HG03575 (cell line): Measurements from ENCODE around the gene MYO18B.
"Not testable (repeated sequence)": the region's sequence is repeated elsewhere in the genome, so short reads cannot be mapped to it uniquely, and the experiment has no call there.

Experiments
- ATAC-seq: cut with Tn5 transposase; IDR thresholded peaks from one replicate; pipeline ENCODE4 v1.9.1; 2021; ENCODE audit not compliant: unreplicated experiment, insufficient number of reproducible peaks, low FRiP score; ENCODE audit errors: extremely low read depth

MYO18B gene

DNA sequence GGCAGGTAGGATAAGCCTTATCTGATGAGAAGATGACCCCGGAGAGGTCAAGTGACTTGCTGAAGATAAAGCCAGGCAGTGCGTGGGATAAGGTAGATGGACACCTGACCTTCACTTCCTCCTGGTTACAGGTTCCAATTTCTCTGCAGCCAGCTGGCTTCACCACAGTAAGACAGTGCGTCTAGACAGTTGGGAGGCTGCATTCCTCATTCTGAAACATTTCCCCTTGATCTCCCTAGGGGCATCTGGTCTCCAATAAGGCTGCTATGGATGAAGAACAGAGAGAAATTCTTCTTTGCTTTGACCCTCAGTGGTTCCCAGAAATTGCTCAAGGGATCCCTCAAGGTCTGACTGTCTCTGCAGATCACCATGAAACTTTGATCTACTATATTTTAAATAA lies 211.3 kb downstream of the MYO18B start:
- ATAC-seq = no peak

GRCh38 chr22:25953919-25954318 lies 211.9 kb downstream of the MYO18B start:
- ATAC-seq = no peak

- ATAC-seq = no peak
Measured at GRCh38 chr22:25955323-25955722, 213.3 kb downstream of the MYO18B start.

DNA sequence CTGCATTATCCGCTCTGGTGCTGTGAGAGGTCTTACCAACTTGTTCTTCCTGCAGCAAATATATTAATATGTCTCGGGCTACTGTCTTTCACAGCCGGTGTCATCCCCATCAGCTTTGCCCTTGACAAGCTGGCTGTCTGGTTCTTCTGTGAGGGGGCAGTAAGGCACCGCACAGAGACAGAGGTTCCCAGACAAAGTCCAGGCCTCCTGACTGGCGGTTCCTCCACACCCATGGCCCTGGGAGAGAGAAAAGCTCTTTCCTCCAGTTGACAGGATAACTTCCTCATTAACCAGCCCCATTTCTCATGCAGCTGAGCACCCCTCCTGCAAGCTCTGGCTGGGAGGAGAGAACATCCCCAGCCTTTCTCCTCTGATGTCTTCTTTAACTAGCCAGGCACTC lies 214.8 kb downstream of the MYO18B start:
- ATAC-seq = no peak

DNA sequence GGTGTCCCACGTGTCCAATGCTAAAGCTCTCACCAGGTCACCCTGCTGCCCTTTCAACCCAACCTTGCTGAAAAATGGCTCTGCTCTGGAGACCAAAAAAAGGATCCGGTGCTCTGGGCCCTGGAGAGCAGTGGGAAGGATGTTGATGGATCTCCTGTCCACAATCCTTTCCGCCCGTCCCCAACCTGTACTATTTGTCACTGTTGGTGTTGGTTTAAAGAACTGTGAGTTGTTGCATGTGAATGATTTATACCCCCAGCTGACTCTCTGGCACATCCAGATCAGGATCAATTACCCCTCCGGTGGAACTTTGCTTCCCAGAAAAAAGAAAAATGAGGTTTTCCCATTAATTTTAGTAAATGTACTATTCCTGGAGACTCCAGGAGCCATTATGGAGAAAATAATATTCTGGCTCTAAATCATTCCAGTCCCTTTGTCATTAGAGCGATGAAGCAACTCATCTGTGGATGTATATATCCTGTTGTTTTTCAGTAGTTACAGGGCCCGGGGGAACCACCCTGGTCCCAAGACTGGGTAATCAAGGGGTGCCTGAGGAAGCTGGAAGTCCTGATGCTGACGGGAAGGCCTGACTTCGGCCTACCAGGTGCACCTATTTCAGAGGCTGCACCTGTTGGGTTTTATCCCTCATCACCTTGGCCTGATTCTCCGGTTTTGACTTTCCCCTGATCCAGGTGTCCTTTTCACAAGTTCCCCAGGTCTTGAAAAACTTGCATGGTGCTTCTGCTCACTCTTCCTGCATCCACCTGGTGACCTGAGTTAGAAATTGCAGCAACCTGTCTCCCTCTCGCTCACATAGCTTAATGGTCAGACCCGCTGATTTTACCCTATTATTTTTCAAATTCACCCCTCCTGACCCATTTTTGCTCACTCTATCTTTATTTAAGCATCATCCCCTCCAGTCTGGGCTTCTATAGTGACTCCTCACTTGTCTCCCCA lies 218.1 kb downstream of the MYO18B start:
- ATAC-seq = no peak

DNA sequence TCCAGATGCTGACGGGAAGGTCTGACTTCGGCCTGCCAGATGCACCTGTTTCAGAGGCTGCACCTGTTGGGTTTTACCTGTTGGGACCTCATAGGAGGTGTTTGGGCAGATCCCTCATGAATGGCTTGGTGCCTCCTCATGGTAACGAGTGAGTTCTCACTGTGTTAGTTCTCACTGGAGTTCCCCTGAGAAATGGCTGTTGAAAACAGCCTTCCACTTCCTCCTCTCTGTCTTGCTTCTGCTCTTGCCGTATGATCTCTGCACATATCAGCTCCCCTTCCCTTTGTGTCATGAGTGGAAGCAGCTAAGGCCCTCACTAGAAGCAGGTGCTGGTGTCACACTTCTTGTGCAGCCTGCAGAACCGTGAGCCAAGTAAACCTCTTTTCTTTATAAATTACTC lies 219.7 kb downstream of the MYO18B start:
- no peak for ATAC-seq

DNA sequence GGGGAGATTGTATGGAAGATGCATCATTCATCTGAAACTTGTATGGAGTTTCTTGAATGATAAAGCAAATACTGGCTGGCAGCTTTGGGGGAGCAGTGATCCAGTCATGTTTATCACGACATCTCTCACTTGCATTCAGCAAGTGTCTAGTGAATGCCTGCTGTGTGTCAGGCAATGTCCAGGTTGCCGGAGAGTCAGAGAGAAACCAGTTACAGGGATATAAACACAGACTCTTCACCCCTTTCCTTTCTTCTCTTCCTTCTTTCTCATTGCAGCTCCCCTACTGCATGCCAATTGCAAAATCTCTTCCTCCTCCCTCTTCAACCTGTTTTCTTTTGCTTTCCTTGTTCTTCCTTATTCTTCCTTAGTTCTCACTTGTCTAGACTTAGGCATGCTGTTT lies 220.7 kb downstream of the MYO18B start:
- ATAC-seq = no peak

DNA sequence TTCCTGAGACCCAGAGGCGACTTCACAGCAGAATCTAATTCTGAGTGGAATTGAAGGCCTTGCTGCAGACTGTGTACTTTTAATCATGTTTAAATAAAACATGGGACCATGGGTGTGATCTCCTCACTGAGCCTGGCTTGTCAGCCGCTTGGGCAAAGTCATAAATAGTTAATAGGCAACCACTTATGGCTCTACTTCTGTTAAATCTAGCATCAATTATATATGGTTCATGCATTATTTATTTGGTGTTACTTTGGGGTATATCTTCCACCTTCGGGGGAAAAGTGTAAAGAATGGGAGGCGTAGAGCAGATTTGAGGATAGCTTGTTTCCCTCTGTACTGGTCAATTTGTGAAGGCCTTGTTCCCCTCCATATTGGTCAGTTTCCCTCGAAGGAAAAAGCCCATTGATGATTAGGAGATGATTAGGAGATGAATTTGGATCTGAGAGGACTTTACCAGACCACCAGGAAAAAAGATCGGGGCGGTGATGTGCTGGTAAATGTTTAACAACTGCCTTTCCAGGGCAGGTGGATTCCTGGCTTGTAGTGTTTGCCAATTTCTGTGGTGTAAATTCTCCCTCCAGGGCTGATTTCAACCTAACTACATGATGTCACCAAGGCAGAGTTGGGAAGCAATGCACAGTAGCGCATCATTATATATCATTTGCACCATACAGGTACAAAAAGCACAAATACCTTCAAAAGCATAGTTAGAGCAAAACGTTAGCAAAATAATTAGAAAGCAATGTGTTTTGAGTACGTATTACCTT lies 223.2 kb downstream of the MYO18B start:
- ATAC-seq = no peak

GRCh38 chr22:25966448-25966913 lies 224.5 kb downstream of the MYO18B start:
- no peak for ATAC-seq

GRCh38 chr22:25969286-25969685 lies 227.3 kb downstream of the MYO18B start:
- no peak for ATAC-seq

DNA sequence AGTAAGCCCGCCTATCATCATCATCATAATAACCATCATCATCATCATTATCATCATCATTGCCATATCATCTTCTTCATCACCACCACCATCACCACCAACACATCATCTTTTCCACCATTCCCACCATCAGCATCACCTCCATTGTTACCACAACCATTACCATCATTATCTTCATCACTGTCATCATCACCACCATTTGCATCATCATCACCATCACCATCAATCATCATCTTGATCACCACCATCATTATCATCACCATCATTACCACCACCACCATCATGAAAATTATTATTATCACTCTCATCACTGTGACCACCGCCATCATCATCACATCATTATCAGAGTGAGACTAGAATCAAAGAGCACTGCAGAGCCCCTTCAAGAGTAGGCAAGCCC lies 227.9 kb downstream of the MYO18B start:
- no peak for ATAC-seq

- ATAC-seq = no peak
Measured at GRCh38 chr22:25970374-25970911, 228.5 kb downstream of the MYO18B start.

DNA sequence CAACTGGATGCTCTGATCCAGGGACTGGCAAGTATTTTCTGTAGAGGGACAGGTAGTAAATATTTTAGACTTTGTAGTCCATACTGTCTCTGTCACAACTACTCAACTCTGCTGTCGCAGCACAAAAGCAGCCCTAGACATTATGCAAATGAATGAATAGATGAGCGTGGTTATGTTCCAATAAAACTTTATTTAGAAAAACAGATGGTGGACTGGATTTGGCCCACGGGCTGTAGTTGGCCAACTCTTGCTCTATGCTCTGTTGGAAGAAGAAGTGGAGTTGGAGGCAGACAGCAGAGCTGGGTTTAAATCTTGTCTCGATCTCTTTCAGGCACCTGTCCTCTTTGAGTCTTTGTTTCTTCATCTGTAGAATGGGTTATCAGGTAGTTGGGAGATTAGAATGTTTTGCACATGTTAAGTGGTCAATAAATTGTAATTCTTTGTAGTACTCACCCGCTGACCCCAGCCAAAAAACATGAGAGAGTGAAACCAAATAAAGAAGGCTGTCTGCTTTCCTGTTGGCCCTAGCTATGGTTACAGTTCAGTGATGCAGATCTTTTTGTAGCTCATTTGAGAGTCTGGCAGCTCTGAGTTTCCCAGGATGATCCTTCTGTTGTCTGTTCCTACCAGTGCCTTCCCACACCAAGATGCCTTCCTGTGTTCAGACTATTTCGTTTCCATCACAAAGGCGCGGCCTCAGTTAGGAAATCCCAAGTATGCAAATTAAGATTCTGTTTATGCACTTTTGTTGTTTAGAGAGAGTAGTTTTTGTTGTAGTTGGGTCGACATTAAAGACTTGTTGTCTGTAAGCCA lies 229.2 kb downstream of the MYO18B start:
- ATAC-seq = no peak

GRCh38 chr22:25972397-25972796 lies 230.4 kb downstream of the MYO18B start:
- ATAC-seq = no peak

- no peak for ATAC-seq
Measured at GRCh38 chr22:25976356-25976755, 234.4 kb downstream of the MYO18B start.

DNA sequence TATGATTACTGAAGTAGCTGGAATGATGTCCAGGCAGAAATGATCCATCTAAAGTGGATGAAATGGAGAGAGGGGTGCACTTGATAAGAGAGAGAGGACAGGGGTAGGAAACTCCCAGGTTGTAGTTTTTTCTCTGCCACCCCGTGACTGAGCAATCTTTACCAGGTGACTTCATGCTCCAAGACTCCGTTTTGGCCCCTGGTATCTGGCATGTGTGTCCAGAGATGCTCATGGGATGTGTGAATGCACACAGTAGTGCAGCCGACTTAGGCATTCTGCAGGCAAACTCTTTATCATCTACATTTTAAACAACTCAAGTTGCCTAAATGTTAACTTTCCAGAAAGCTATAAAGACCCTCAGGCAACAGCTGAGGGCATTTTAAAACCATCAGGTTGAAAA lies 238.0 kb downstream of the MYO18B start:
- no peak for ATAC-seq

DNA sequence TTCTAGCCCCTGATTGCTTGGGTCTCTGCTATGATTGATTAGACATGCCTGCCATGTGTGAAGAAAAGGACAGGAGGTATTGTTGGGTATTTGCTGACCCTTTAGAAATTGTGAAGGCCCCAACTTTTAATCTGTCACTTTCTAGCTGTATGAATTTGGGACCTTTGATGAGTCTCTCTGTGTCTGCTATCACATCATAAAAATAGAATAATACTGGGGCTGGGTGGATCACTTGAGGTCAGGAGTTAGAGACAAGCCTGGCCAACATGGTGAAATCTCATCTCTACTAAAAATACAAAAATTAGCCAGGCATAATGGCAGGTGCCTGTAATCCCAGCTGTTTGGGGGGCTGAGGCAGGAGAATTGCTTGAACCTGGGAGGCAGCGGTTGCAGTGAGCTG lies 242.9 kb downstream of the MYO18B start:
- ATAC-seq = not testable (repeated sequence)

DNA sequence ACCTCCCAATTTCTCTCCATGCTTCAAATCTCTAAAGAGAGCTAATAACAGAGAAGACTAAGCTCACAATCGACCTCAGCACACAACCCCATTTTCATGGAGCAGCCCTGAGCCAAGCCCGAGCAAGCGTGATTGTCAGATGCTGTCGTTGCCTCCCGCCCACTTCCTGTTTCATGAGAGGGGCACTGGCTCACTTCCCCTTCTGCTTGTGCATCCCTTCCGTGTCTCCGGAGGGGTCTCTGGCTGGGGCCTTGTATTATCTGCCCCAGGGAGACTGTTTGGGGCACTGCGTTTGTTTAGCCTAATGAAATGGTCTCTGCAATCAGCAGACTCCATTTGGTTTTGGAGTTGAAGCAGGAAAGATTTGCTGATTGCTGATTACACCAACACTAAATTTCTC lies 246.0 kb downstream of the MYO18B start:
- no peak for ATAC-seq

GRCh38 chr22:25990940-25991339 lies 249.0 kb downstream of the MYO18B start:
- ATAC-seq = no peak
